GM23248 (cell line): ENCODE data around the gene PIP5K1B.

ENCODE experiments used
- EZH2 ChIP-seq: fragments of 200-600 bp; sonication (generic); IDR thresholded peaks from 2 replicates; pipeline ENCODE4 v1.6.1; 2018; ENCODE audit warnings: antibody characterized with exemption, mild to moderate bottlenecking; ENCODE audit not compliant: insufficient read depth, poor library complexity, severe bottlenecking
- EZH2phosphoT487 ChIP-seq: fragments of 200-600 bp; sonication (generic); IDR thresholded peaks from 2 replicates; pipeline ENCODE4 v1.6.1; 2018; ENCODE audit warnings: antibody characterized with exemption, moderate library complexity, mild to moderate bottlenecking, low read depth; ENCODE audit not compliant: insufficient read depth

DNA sequence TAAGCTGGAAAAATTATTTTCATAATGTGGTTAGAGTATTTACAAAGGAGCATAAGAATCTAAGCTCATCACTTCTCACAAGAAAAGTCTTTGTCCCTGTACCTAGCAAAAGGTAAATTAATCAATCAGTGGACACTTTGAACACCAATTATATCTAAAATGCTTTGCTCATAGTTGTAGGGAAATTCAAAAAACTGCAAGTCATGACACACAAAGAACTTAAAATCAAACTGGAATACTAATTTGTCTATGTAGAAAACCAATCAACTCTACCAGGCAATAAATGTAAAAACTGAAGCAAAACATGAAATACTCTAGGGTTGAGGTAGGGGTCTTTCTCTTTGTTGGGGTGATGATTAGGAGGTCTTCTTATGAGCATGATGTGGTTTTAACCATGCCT lies 173.4 kb downstream of the PIP5K1B start:
- TF ChIP-seq EZH2 (no peak), EZH2phosphoT487 (no peak)
